ENCODE results near the gene NGF.
A peak's percentile ranks its signal among the peaks of the same experiment; 100 is the strongest.

Gene NGF

DNA sequence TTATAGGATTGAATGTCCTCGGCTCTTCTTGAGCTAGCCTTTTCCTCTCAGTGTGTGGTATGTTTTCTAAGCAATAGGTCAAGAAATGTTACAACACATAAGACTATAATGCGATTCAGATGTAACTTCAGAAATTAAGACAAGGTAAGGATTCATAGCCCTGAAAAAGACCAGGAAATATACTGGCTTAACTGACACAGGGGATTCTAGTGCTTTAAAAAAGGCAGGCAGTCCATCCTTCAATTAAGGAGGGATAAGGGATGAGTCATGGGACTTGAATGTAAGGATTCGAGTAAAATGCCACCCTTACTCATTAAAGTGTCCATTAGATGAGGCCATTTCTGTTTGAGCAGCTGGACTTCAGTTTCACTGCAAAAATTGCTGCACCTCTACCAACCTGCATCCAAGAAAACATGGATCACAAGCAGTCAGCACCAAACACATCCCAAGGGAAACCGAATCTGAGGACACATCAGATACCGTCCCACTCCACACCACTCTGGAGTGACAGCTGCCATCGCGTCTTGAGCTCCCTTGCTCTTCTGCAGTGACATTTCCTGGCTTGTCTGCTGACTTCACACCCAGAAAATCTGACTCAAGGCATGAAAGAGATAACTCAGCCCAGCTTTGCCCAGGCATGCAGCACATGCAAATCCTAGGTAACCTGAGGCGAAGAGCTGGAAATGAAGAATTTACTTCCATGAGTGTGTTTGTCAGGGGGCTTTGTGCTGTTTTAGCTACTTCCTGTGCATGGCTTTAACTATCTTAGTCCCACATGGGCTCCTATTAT, 37.8 kb downstream of the NGF start:
- Histone ChIP-seq H3K36me3 (ENCODE audit: insufficient read depth, low read length) (no peaks in the 10 kb centered on the region), H3K9ac (ENCODE audit: low read depth, low read length, poor library complexity, severe bottlenecking) (no peak overlapping the region), H3K9me2 (replicated peaks; ENCODE audit: low read depth, low read length) (no peaks in the 10 kb centered on the region), H3K4me2 (ENCODE audit: low read depth, low read length, poor library complexity, severe bottlenecking) (no peak overlapping the region), H2AFZ (ENCODE audit: low read length) (peak overlapping the region; percentile 7; the same call in 1 of the 2 replicates), H4K20me1 (ENCODE audit: insufficient read depth, low read length, poor library complexity, severe bottlenecking) (no peaks in the 10 kb centered on the region), H3K79me2 (ENCODE audit: insufficient read depth, low read length) (no peaks in the 10 kb centered on the region), H3K9me3 (ENCODE audit: insufficient read depth, low read depth, low read length) (no peaks in the 10 kb centered on the region), H3K4me3 (ENCODE audit: low read length, poor library complexity, severe bottlenecking) (no peak overlapping the region), H3F3A (ENCODE audit: low read depth) (no peaks in the 10 kb centered on the region), H3K4me1 (ENCODE audit: insufficient read depth, low read length, poor library complexity, severe bottlenecking) (peaks cover 10% of the 10 kb centered on the region), H3K27me3 (ENCODE audit: insufficient read depth, low read length, poor library complexity, severe bottlenecking) (no peaks in the 10 kb centered on the region)
- no peak for TF ChIP-seq EZH2phosphoT487 (IDR thresholded peaks at IDR 0.05; ENCODE audit: borderline replicate concordance)
- TF ChIP-seq CTCF (conservative IDR thresholded peaks at IDR 0.05; ENCODE audit: low read length): no peak

DNA sequence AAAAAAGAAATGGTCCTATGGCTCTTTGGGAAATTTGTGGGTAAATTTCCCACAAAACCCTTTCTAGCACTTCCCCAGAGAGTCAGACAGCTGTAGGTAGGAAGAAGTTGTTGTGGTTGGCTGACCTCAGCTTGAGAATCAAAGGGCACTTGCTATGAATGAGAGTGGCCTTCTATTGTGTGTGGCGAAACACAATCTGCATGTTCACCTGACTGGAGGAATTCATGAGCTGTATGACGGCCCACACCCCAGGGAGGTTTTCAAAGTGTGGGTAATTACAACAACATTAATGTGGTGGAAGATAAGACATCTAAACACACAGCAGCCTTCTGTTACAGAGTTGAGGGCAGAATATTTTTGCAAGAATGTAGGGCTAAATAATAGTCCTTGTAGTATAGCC, 38.8 kb downstream of the NGF start:
- H3K36me3 ChIP-seq (ENCODE audit: insufficient read depth, low read length): no peaks in the 10 kb centered on the region
- H3K9me2 ChIP-seq (replicated peaks; ENCODE audit: low read depth, low read length): no peaks in the 10 kb centered on the region
- no peaks in the 10 kb centered on the region for H3F3A ChIP-seq (ENCODE audit: low read depth)
- no peak overlapping the region for H3K4me3 ChIP-seq (ENCODE audit: low read length, poor library complexity, severe bottlenecking)
- H2AFZ ChIP-seq (ENCODE audit: low read length): no peak overlapping the region
- TF ChIP-seq CTCF (conservative IDR thresholded peaks at IDR 0.05; ENCODE audit: low read length) (no peak), EZH2phosphoT487 (IDR thresholded peaks at IDR 0.05; ENCODE audit: borderline replicate concordance) (no peak)
- H3K27me3 ChIP-seq (ENCODE audit: insufficient read depth, low read length, poor library complexity, severe bottlenecking): no peaks in the 10 kb centered on the region
- H3K79me2 ChIP-seq (ENCODE audit: insufficient read depth, low read length): no peaks in the 10 kb centered on the region
- no peaks in the 10 kb centered on the region for H4K20me1 ChIP-seq (ENCODE audit: insufficient read depth, low read length, poor library complexity, severe bottlenecking)
- H3K4me1 ChIP-seq (ENCODE audit: insufficient read depth, low read length, poor library complexity, severe bottlenecking): peaks cover 10% of the 10 kb centered on the region
- no peak overlapping the region for H3K4me2 ChIP-seq (ENCODE audit: low read depth, low read length, poor library complexity, severe bottlenecking)
- no peaks in the 10 kb centered on the region for H3K9me3 ChIP-seq (ENCODE audit: insufficient read depth, low read depth, low read length)
- H3K9ac ChIP-seq (ENCODE audit: low read depth, low read length, poor library complexity, severe bottlenecking): no peak overlapping the region

DNA sequence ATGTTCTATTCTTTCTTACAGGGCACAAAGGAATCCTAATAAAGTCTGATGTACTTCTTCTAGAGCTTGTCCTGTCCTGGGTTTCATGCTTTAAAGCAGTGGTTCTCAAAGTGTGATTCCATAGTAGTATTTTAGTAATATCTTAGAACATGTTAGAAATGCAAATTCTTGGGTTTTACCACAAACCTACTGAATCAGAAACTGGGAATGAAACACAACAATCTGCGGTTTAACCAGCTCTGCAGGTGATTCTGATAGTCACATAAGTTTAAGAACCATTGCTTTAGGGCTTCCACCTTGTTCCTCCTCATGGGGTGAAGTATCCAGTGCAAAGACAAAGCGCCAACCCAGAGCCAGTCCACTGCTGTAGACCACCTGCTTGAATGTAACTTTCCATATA, 41.1 kb downstream of the NGF start:
- no peaks in the 10 kb centered on the region for H3K9me3 ChIP-seq (ENCODE audit: insufficient read depth, low read depth, low read length)
- H3K9me2 ChIP-seq (replicated peaks; ENCODE audit: low read depth, low read length): no peaks in the 10 kb centered on the region
- no peak overlapping the region for H3K4me3 ChIP-seq (ENCODE audit: low read length, poor library complexity, severe bottlenecking)
- peaks cover 10% of the 10 kb centered on the region for H3K4me1 ChIP-seq (ENCODE audit: insufficient read depth, low read length, poor library complexity, severe bottlenecking)
- H3F3A ChIP-seq (ENCODE audit: low read depth): no peaks in the 10 kb centered on the region
- no peaks in the 10 kb centered on the region for H3K27me3 ChIP-seq (ENCODE audit: insufficient read depth, low read length, poor library complexity, severe bottlenecking)
- H3K79me2 ChIP-seq (ENCODE audit: insufficient read depth, low read length): no peaks in the 10 kb centered on the region
- no peaks in the 10 kb centered on the region for H4K20me1 ChIP-seq (ENCODE audit: insufficient read depth, low read length, poor library complexity, severe bottlenecking)
- no peak overlapping the region for H3K9ac ChIP-seq (ENCODE audit: low read depth, low read length, poor library complexity, severe bottlenecking)
- no peak overlapping the region for H2AFZ ChIP-seq (ENCODE audit: low read length)
- TF ChIP-seq EZH2phosphoT487 (IDR thresholded peaks at IDR 0.05; ENCODE audit: borderline replicate concordance) (no peak), CTCF (conservative IDR thresholded peaks at IDR 0.05; ENCODE audit: low read length) (no peak)
- H3K36me3 ChIP-seq (ENCODE audit: insufficient read depth, low read length): no peaks in the 10 kb centered on the region
- H3K4me2 ChIP-seq (ENCODE audit: low read depth, low read length, poor library complexity, severe bottlenecking): no peak overlapping the region
